Fibroblast of lung (primary cell): Measurements from ENCODE around the gene TERT.

Experiments used
- CTCF ChIP-seq, 2 donors: IDR thresholded peaks in 1 of 2; conservative IDR thresholded peaks in 1 of 2; 1 replicate in 1 of 2; 2 replicates in 1 of 2; pipeline ENCODE4 v1.5.1; 2011 to 2012; ENCODE audit warnings: low read length in 2 of 2, control low read depth in 1 of 2, inconsistent platforms in 1 of 2, low read depth in 1 of 2, mild to moderate bottlenecking in 1 of 2
- EZH2 ChIP-seq: IDR thresholded peaks from 2 replicates; pipeline ENCODE4 v1.5.1; 2012; ENCODE audit warnings: low read length, control low read depth, mild to moderate bottlenecking; ENCODE audit errors: missing control alignments

GRCh38 chr5:1295650-1296037, 776 bp upstream of the TERT start:
- TF ChIP-seq CTCF (conservative IDR thresholded peaks at IDR 0.05 in 1 of 2, IDR thresholded peaks at IDR 0.05 in 1 of 2; ENCODE audit: low read depth in 1 of 2, low read length in 2 of 2) (no peak), EZH2 (peak; percentile 52)
